ENCODE data around the gene PIK3IP1.

Gene PIK3IP1

GRCh38 chr22:31278626-31279326 lies 13.5 kb downstream of the PIK3IP1 start:
- no peak for DNase-seq (ENCODE audit: low read depth)

GRCh38 chr22:31278151-31278621 lies 14.1 kb downstream of the PIK3IP1 start:
- DNase-seq (ENCODE audit: low read depth) = no peak

- DNase-seq (ENCODE audit: low read depth) = no peak
Measured at GRCh38 chr22:31277741-31278140, 14.5 kb downstream of the PIK3IP1 start.

- DNase-seq (ENCODE audit: low read depth) = no peak
Measured at GRCh38 chr22:31276426-31277167, 15.7 kb downstream of the PIK3IP1 start.

- DNase-seq (ENCODE audit: low read depth) = no peak
Measured at GRCh38 chr22:31275576-31275975, 16.7 kb downstream of the PIK3IP1 start.

- DNase-seq (ENCODE audit: low read depth) = no peak
Measured at GRCh38 chr22:31275018-31275417, 17.3 kb downstream of the PIK3IP1 start.

- DNase-seq (ENCODE audit: low read depth) = no peak
Measured at GRCh38 chr22:31274017-31274416, 18.3 kb downstream of the PIK3IP1 start.

GRCh38 chr22:31272522-31273446 lies 19.5 kb downstream of the PIK3IP1 start:
- DNase-seq (ENCODE audit: low read depth) = peak; percentile 77

- no peak for DNase-seq (ENCODE audit: low read depth)
Measured at GRCh38 chr22:31271485-31271884, 20.8 kb downstream of the PIK3IP1 start.

GRCh38 chr22:31271026-31271425 lies 21.3 kb downstream of the PIK3IP1 start:
- no peak for DNase-seq (ENCODE audit: low read depth)

- DNase-seq (ENCODE audit: low read depth) = no peak
Measured at GRCh38 chr22:31269892-31270579, 22.3 kb downstream of the PIK3IP1 start.

GRCh38 chr22:31268281-31268680 lies 24.0 kb downstream of the PIK3IP1 start:
- no peak for DNase-seq (ENCODE audit: low read depth)

- DNase-seq (ENCODE audit: low read depth) = no peak
Measured at GRCh38 chr22:31263896-31264640, 28.2 kb downstream of the PIK3IP1 start.

- no peak for DNase-seq (ENCODE audit: low read depth)
Measured at GRCh38 chr22:31262312-31263133, 29.8 kb downstream of the PIK3IP1 start.

GRCh38 chr22:31260474-31260856 lies 31.8 kb downstream of the PIK3IP1 start:
- DNase-seq (ENCODE audit: low read depth) = no peak

- DNase-seq (ENCODE audit: low read depth) = no peak
Measured at GRCh38 chr22:31259798-31260473, 32.4 kb downstream of the PIK3IP1 start.

- DNase-seq (ENCODE audit: low read depth) = no peak
Measured at GRCh38 chr22:31253949-31254348, 38.3 kb downstream of the PIK3IP1 start.

GRCh38 chr22:31250740-31251600 lies 41.3 kb downstream of the PIK3IP1 start:
- DNase-seq (ENCODE audit: low read depth) = no peak
